GM18868 (cell line): ENCODE results near the gene VPS9D1.
A peak's percentile ranks its signal among the peaks of the same experiment; 100 is the strongest.
"Not testable (repeated sequence)": the region's sequence is repeated elsewhere in the genome, so short reads cannot be mapped to it uniquely, and the experiment has no call there.

Experiments used
- ATAC-seq: cut with Tn5 transposase; IDR thresholded peaks from one replicate; pipeline ENCODE4 v1.9.1; 2021; ENCODE audit warnings: mild to moderate bottlenecking, moderate library complexity; ENCODE audit not compliant: unreplicated experiment

The VPS9D1 gene

DNA sequence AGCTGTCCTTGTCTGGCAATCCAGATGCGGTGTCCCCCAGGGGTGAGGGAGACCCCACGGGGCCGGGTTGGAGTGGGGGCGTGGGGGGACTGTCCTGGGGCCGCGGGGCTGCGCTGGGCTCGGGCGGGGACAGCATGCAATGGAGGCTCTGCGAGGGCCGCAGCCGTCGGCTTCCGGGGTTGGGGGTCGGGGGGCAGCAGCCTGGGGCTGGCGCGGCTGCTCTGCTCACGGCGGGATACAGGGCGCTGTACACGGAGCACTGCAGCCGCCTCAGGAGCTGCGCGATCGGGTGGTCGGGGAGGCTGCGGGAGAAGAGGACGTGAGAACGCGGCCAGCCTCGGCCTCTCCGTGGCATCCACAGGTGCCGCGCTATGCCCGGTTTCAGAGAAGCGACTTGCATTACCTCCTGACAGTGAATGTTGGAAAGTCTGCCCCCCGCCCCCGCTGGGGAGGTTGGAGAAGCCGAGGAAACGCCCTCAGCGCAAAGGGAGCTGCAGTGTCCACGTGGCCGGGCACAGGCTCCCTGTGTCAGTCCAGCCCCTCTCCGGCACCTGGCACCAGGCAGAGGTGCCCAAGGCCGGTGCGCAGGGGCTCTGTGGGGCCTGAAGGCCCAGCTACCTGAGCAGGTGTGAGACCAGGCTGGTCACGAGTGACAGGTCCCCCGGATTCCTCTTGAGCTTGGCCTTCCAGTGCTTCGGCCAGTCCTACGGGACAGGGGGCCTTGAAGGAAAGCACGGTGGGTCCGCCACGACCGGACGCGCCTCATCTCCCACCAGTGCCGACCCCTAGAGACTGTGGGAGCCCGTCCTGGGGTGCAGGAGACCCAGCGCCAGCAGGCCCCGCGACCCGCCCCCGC is 9.8 kb downstream of the VPS9D1 start:
- ATAC-seq = no peak

DNA sequence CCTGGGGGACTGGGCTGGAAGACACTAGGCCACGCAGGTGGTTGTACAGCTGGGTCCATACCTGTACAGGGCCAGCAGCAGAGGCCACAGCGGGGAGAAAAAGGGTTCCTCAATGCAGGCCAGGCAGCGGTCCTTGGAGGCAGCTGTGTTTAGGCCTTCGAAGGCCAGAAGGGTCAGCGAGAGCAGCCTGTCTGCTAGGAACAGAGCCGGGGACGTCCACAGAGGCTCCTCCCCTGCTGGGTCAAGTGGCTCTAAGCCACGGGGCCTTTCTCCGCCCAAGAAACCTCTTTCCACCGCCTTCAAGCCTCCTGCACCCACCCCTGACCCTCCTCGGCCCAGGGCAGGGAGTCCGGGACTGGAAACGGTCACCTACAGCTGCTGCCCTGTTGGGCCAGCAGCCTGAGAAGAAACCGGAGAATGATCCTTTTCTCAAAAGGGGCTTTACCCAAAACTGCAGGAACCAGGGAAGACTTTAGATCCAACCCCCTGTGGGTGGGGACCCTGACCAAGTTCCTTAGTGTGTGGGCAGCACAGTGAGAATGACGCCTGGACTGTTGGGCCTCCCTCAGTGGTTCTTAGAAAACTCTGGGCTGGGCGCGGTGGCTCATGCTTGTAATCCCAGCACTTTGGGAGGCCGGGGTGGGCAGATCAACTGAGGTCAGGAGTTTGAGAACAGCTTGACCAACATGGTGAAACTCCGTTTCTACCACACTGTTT is 10.8 kb downstream of the VPS9D1 start:
- no peak for ATAC-seq

DNA sequence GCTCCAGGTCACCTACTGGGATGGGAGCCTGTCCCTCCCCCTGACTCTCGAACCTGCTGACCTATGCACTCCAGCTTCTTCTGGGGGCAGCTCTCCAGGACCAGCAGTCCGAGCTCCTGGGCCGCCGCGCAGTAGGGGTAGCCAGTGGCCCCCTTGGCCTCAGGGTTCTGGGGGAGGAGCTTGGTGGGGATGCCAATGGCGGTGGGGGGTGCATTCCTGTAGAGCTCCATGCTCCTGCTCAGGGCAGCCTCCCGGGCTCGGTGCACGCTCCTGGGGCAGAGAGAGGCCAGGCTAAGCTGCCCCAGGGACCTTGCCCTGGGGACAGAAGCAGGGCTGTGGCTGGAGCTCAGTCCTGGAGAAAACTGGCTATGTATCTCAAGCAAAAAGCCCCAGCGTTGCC is 11.5 kb downstream of the VPS9D1 start:
- ATAC-seq = no peak

DNA sequence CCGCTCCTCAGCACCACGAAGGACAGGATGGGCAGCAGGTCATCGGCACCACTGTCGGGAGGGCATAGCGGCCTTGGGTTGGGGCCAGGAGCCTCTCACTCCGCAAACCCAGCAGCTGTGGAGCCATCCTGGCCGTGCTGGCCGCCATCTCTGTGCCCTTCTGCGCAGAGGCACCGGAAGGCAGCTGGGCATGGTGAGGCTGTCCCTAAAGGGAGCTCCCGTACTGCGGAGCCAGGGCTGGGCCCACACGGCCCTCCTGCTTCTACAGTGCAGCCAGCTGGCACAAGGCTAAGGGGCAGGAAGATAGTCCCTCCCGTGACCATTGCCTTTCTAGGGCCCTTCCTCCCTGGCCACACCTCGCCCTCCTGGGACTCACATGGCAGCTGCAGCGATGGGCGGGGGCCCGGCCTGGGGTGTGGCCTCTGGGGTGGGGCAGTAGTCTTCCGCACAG is 12.2 kb downstream of the VPS9D1 start:
- ATAC-seq = no peak

DNA sequence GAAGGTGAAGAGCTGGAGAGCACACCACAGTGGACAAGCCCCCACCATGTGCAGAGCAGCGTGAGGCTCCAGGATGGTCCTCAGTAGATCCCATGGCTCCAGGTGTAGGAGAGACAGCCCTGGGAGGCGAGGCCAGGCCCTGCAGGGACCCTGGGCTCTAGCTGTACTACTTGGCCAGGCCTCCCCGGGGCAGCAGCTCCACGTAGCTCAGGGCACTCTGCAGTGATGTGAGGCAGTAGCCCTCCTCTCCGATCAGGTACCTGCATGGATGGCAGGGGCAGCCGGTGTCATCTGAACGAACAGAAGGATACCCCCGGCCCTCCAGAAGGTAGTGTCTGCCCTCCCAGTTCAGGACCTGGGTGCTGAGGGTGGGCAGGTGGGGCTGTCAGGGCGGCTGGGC is 13.0 kb downstream of the VPS9D1 start:
- no peak for ATAC-seq

DNA sequence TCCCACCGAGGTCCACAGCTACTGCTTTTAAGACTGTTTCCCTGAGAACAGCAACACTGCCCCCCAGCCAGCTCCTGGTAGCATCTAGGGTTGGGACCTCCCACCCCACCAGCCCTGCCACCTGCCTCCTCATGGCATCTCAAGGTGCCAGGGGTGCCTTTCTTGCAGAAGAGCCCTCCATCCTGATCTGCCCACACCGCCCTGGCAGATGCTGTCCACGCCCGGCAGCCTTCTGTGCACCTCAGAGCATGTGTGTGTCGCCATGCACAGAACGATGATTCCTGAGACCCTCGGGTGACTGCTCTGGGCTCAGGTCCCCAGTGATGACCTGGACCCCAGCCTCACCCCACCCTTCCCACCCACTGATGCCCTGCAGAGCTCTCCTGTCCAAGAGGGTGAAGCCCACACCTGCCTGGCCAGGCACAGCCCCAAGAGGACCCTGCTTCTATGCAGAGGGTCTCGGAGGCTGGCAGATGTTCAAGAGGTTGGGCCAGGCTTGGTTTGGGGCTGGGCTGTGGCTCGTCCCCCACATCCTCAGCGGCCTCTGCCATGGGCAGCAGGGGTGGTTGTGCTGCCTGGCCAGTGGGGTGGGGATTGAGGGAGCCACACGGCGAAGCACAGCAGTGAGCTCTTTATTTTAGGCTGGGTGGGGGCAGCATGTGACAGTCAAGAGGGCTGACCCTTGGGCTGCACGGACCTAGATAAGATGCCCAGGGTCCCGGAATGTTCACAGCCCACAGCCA is 14.0 kb downstream of the VPS9D1 start:
- ATAC-seq = no peak

DNA sequence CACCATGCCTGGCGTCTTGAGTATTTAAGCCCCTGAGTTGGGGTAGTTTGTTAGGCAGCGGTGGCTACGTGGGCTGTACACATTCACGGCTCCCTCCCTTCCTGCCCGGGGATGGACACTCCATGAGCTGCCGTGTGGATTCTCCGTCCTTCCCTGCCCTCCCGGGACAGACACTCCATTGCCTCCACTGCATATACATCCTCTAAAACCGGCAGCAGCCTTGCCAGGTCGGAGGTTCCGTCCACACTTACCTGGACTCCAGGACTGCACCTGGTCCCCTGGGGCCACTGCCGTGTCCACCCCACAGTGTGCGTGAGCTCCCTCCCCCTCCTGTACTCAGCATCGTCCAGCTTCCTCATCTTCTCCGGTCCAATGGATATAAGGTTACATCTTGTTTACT is 15.7 kb downstream of the VPS9D1 start:
- ATAC-seq = no peak

DNA sequence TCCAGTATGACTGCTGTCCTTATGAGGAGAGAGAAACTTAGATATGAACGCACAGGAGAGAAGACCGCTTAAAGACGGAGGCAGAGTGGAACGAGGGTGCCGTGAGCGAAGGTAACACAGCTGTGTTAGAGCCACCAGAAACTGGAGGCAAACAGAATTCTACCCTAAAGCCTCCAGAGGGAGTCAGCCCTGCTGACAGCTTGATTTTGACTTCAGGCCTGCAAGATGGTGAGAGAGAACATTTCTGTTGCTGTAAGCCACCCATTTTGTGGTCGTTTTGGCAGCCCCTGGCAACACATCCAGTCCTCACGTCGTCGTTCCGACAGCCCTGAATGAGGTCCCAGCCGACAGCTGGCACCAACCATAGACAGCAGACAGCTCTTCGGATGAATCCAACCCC is 16.4 kb downstream of the VPS9D1 start:
- ATAC-seq = no peak

DNA sequence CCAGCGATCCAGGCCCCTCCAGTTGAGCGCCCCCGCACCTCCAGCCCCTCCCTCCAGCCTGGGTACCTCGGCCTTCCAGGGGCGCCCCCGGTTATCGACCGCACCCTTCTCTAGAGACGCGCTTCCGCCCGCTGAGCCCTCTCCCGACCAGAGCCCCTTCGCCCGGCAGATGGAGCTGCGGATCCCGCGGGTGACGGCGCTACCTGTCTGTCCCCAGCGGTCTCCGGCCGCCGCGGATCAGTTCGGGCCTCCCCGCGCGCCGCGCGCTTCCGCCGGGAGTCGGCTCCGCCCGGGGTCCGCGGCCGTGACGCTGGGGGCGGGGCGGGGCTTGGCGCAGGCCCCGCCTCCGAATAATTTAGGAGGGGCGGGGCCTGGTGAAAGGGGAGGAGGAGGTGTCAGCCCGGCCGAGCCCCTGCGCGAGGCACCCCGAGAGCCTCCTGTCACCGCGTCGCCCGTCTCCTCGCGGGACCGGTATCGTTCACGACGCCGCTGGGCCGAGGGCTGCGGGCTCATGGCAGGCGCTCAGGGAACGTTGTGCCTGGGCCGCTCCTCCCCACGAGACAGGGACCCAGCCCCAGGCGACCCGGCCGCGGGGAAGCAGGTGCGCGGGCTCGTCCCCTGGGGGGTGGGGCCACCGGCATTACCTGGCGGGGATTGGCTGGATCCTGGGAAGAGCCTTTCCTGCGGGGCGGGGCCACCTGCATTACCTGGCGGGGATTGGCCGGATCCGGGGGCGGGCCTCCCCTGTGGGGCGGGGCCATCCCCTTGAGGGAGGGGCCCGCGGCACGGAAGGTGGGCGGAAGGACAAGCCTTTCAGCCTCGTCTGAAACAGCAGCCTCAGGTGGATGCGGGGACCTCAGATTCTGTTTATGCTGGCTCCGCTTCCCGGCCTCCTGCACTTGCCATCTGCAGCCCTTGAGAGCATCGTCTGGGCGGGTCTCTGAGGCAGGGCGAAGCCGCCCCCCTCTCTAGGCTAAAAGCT is 19.0 kb downstream of the VPS9D1 start, which contains the start of gene SPATA2L:
TSS of gene SPATA2L (minus strand) at position 281 of the 982 bp plus-strand sequence. CDS start 473 bp downstream, outside the sequence.
- peak; percentile 68 for ATAC-seq

DNA sequence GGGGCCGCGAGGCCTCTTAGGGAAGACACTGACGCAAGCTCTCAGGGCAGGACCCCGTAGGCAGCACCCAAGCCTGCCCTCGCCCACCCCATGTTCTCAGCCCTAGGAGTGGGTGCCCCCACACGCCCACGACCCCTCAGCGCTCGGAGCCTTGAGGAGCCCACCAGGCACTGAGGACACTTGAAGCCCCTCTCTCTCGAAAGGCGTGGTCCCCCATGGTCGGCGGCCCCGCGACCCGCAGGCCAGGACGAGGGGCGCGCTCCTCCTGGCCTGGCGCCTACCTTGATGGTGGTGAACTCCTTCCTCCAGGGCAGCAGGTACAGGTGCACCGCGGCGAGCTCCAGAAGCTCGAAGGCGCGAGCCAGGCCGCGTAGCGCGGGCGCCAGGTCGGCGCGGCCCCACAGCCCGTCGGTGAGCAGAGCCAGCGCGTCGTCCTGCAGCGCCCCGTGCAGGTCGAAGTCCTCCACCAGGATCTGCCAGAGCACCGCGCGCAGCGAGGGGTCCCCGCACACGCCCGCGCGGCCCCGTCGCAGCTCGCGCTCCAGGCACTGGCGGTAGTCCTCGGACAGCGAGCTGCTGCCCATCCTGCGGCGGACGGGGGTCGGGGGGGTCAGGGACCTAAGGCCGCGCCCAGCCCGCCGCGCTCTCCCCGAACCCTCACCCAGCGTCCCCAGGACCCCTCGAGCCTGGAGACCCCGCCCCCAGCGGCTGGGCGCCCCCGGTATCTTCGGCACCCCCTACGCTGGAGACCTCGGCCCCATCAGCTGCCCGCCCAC is 19.9 kb downstream of the VPS9D1 start:
- no peak for ATAC-seq

DNA sequence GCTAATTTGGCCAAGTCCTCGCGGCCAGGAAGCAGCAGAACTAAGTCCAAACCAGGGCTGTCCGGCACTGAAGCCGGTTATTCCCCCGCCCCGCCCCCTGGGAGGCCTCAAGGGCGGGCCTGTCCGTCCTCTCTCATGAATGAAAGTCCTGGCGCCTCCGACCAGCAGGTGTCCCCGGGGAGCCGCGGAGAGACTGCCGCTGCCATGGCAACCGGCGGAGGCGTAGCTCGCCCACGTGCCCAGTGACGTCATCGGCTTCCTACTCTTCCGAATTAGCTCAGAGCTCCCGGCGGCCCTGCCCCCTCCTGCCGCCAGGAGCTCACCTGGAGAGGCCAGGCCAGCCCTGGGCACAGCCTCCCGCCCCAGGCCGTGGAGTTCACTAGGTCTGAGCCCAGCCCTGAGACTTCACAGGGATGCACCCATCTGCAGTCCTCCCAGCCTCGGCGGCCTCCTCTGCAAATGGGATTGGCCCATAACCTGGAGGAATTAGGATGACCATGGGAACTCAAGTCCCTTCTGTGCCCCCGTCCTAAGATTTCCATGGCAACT is 20.5 kb downstream of the VPS9D1 start:
- peak; percentile 43 for ATAC-seq

DNA sequence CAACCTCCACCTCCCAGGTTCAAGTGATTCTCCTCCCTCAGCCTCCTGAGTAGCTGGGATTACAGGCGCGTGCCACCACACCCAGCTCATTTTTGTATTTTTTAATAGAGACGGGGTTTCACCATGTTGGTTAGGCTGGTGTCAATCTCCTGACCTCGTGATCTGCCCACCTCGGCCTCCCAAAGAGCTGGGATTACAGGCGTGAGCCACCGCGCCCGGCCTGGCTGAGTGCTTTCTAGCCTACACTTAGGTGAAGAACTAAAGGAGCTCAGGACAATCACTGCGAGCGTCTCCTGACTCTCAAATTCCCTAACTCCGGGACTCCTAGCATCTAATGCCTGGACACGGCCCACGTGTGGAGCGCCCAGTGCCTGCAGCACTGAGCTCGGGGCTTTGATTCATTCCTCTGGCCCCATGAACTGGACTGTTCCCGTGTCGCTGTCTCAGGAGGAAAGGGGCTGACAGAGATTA is 21.0 kb downstream of the VPS9D1 start:
- not testable (repeated sequence) for ATAC-seq

DNA sequence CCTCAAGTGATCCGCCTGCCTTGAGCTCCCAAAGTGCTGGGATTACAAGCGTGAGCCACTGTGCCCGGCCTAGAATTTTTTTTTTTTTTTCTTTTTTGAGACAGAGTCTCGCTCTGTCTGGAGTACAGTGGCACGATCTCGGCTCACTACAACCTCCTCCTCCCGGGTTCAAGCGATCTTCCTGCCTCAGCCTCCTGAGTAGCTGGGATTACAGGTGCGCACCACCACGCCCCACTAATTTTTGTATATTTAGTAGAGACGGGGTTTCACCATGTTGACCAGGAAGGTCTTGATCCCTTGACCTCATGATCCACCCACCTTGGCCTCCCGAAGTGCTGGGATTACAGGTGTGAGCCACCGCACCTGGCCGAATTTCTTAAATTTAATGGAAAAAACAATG is 22.0 kb downstream of the VPS9D1 start:
- not testable (repeated sequence) for ATAC-seq

DNA sequence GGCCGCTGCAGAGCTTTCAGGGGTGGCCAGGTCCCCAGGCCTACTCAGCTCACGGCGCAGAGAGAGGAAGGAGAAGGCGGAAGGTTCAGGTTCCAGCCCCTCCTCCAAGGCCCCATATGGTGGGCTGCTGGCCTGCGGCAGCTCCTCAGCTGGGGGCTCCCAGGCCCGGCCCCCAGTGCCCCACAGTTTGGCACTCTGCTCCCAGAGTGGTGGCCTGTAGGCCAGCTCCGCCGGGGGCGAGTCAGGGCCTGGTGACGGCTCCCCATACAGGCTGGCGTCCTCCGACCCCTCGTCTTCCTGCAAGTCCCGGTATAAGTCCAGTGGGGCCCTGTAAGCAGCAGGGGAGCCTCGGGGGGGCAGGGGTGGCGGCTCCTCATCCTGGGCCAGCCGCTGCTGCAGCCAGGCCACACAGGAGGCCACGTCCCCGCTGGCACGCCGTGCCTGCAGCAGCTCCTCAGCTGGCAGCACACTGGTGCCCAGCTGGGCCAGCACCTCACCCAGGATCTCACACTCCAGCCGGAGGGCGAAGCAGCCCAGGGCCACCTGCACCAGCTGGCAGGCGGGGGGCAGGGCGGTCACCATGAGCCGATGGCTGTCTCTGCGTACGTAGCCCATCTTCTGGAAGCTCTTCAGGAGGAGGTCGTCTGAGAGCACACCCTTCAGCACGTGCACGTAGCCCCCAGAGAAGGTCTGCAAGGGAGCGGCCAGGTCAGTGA is 22.9 kb downstream of the VPS9D1 start:
- no peak for ATAC-seq

DNA sequence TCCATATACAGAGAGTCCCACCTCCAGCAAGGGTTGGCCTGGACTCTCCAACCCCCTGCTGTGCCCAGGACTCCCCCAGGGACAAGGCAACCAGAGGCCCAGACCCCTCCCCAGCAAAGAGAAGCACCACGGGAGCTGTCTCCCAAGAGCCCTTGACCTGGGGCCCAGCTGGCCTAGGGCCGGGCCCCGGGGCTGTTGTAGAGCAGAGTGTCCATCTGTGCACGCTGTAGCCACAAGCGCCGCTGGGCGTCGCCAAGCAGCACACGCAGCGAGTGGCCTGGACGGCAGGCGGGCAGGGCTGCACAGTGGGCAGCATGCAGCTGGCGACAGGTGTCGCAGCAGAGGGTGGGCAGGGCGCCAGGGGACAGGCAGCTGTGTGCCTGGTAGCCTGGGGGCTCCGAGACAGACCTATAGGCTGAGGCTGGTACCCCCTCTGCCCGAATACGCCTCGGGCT is 23.5 kb downstream of the VPS9D1 start:
- ATAC-seq = no peak

DNA sequence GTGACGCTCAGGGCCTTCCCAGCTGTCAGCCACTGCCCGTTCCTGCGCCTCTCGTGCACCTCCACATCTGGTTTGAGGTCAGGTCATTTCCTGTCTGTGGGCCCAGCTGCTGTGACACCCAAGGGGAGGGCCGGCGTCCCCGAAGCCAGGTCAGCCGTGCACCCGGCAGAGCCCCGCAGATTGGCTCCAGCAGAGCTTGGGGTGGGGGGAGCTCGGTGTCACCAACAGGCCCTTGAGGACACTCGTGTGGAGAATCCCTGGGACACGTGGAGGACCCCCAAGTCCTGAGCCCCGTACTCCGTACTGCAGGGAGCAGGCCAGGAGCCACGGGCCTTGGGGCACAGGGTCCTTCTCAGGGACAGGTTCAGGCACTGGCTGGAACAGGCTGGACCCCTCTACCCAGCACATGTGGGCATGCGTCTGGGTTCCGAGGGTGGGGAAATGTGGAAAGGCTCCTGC is 24.0 kb downstream of the VPS9D1 start:
- no peak for ATAC-seq

DNA sequence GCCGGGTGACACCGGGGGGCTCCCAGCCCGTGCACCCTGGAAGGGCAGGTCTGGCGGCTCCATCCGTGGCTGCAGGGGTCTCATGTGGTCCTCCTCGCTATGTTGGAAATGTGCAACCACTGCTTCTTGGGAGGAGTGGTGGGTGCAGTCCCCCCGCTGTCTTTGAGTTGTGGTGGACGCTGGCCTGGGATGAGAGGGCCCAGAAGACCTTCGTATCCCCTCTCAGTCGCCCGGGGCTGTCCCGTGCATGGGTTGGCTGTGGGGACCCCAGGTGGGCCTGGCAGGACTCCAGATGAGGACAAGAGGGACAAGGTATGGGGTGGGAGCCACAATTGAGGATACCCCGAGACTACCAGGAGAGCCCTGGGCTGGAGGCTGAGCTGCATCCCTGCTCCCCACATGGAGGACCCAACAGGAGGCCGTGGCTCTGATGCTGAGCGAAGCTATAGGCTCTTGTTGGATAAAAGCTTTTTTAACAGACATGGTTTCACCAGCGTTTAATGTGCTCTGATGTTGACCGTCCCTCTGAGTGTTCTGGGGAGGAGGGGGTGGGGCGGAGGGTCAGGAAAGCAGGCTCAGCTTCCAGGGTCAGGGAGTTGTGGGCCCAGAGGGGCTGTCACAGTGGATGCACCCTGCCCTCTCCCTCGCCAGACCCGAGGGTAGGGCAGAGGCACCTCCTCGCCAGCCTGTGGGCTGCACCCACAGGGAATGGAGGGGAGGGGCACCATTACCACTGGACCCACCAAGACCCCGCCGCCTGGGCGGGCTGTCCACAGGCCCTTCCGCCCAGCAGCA is 24.6 kb downstream of the VPS9D1 start:
- no peak for ATAC-seq
